HCT116 (cell line): ENCODE data around the gene AFAP1L2. TPM values are rescaled to one million over a fixed set of nuclear protein-coding genes. Genes with fewer than 3 reads are reported as not detected.

ENCODE experiments used
- ATAC-seq: fragments of 200-7000 bp; cut with Tn5 transposase; 2 replicates; pipeline ENCODE4 v1.9.1; 2020; ENCODE audit warnings: mild to moderate bottlenecking, moderate library complexity
- BruUV-seq: library from RNA; stranded (reverse); fragments of 400-500 nt; replicated peaks from 2 replicates; lab custom pipeline; 2021; lab: Mats Ljungman, UMichigan
- CTCF ChIA-PET: fragments of 300-600 bp; sonication (Branson Sonifier 250); formaldehyde crosslinking; loops from one replicate; lab custom pipeline; 2021; ENCODE audit warnings: antibody characterized with exemption; lab: Charles Lee
- POLR2A ChIA-PET: fragments of 300-600, 350-600 bp; sonication (Branson Sonifier 250); formaldehyde crosslinking; loops from one replicate; lab custom pipeline; 2021; ENCODE audit warnings: antibody characterized with exemption; lab: Charles Lee
- RAD21 ChIA-PET, 2 experiments: fragments of 300-600 bp; sonication (Branson Sonifier 250); formaldehyde crosslinking; loops; one replicate each; lab custom pipeline; 2023; ENCODE audit warnings: low total read pairs in 2 of 2; ENCODE audit not compliant: uncharacterized antibody in 2 of 2, unreplicated experiment in 2 of 2, low non-redundant PET in 1 of 2; lab: Charles Lee
- DNase-seq: peaks from one replicate; pipeline ENCODE4 v3.0.0-alpha.2; 2010; ENCODE audit warnings: low read depth, low spot score
- H2AFZ ChIP-seq: fragments of 200-600 bp; shearing (Covaris generic), sonication (generic); 2 replicates; pipeline ENCODE4 v1.6.1; 2017; ENCODE audit warnings: low read depth, mixed run types, mixed read lengths, antibody characterized with exemption, low read length; ENCODE audit not compliant: poor library complexity, severe bottlenecking
- H3K27ac ChIP-seq: 2 replicates; pipeline ENCODE4 v1.5.1; 2012; ENCODE audit warnings: low read depth, low read length
- H3K27me3 ChIP-seq: fragments of 200-600 bp; sonication (generic); 2 replicates; pipeline ENCODE4 v1.6.1; 2016; ENCODE audit warnings: mixed run types, low read length, mixed read lengths; ENCODE audit not compliant: insufficient read depth
- H3K36me3 ChIP-seq, 2 experiments: fragments of 200-500 bp in 1 of 2; fragments of 200-600 bp in 1 of 2; sonication (Bioruptor generic) in 1 of 2; sonication (generic) in 1 of 2; 2 replicates each; pipeline versions ENCODE4 v1.5.1 to v1.6.1; 2014 to 2016; ENCODE audit warnings: low read length in 2 of 2, inconsistent platforms in 1 of 2, mixed read lengths in 1 of 2, mixed run types in 1 of 2; ENCODE audit not compliant: insufficient read depth in 2 of 2, control insufficient read depth in 1 of 2
- H3K4me1 ChIP-seq, 2 experiments: fragments of 200-600 bp in 1 of 2; sonication (generic) in 1 of 2; 2 replicates each; pipeline versions ENCODE4 v1.5.1 to v1.6.1; 2012 to 2017; ENCODE audit warnings: low read length in 2 of 2, inconsistent platforms in 1 of 2, mild to moderate bottlenecking in 1 of 2, mixed read lengths in 1 of 2, mixed run types in 1 of 2, moderate library complexity in 1 of 2; ENCODE audit not compliant: insufficient read depth in 2 of 2, control insufficient read depth in 1 of 2
- H3K4me2 ChIP-seq: fragments of 200-600 bp; sonication (generic); 2 replicates; pipeline ENCODE4 v1.6.1; 2017; ENCODE audit warnings: mixed run types, low read length, mixed read lengths
- H3K4me3 ChIP-seq, 2 experiments: fragments of 200-600 bp in 1 of 2; sonication (generic) in 1 of 2; replicated peaks in 1 of 2; 2 replicates each; pipeline ENCODE4 v1.5.1; 2011 to 2016; ENCODE audit warnings: low read length in 2 of 2, control low read depth in 1 of 2, low read depth in 1 of 2, mild to moderate bottlenecking in 1 of 2, mixed read lengths in 1 of 2, mixed run types in 1 of 2
- H3K79me2 ChIP-seq: fragments of 200-600 bp; sonication (generic); 2 replicates; pipeline ENCODE4 v1.6.1; 2017; ENCODE audit warnings: mild to moderate bottlenecking, mixed run types, low read length, moderate library complexity, mixed read lengths; ENCODE audit not compliant: insufficient read depth
- H3K9ac ChIP-seq: fragments of 200-600 bp; sonication (generic); 2 replicates; pipeline ENCODE4 v1.6.1; 2016; ENCODE audit warnings: low read length, mixed read lengths
- H3K9me2 ChIP-seq: fragments of 200-600 bp; sonication (generic), shearing (Covaris generic); 2 replicates; pipeline ENCODE4 v1.6.1; 2017; ENCODE audit warnings: mixed run types, mild to moderate bottlenecking, moderate library complexity; ENCODE audit not compliant: insufficient read depth
- H3K9me3 ChIP-seq, 2 experiments: fragments of 200-500 bp in 1 of 2; fragments of 200-600 bp in 1 of 2; sonication (Bioruptor generic) in 1 of 2; sonication (generic) in 1 of 2; 2 replicates each; pipeline ENCODE4 v1.6.1; 2014 to 2017; ENCODE audit warnings: low read length in 2 of 2, mixed read lengths in 2 of 2, inconsistent platforms in 1 of 2, low read depth in 1 of 2, mild to moderate bottlenecking in 1 of 2, mixed run types in 1 of 2, moderate library complexity in 1 of 2; ENCODE audit not compliant: control insufficient read depth in 1 of 2, insufficient read depth in 1 of 2
- H4K20me1 ChIP-seq: fragments of 200-600 bp; sonication (generic), shearing (Covaris generic); 2 replicates; pipeline ENCODE4 v1.6.1; 2017; ENCODE audit warnings: mixed run types, mild to moderate bottlenecking, moderate library complexity; ENCODE audit not compliant: insufficient read depth
- CBX3 ChIP-seq: IDR thresholded peaks from 2 replicates; pipeline ENCODE4 v1.6.1; 2012; ENCODE audit warnings: low read depth
- CTCF ChIP-seq, 3 experiments: fragments of 200-600 bp in 1 of 3; sonication (generic) in 1 of 3; IDR thresholded peaks in 2 of 3; conservative IDR thresholded peaks in 1 of 3; 2 replicates each; pipeline ENCODE4 v1.5.1; 2012 to 2017; ENCODE audit warnings: low read depth in 2 of 3, low read length in 2 of 3, antibody characterized with exemption in 1 of 3, borderline replicate concordance in 1 of 3, control low read depth in 1 of 3, mild to moderate bottlenecking in 1 of 3, mixed read lengths in 1 of 3, mixed run types in 1 of 3, moderate library complexity in 1 of 3; ENCODE audit not compliant: insufficient read depth in 1 of 3
- ELF1 ChIP-seq: IDR thresholded peaks from 2 replicates; pipeline ENCODE4 v1.6.1; 2012; ENCODE audit warnings: low read depth, borderline replicate concordance
- EZH2 ChIP-seq: fragments of 200-600 bp; sonication (generic); IDR thresholded peaks from 2 replicates; pipeline ENCODE4 v1.6.1; 2017; ENCODE audit warnings: antibody characterized with exemption, mixed run types
- FOSL1 ChIP-seq: IDR thresholded peaks from 2 replicates; pipeline ENCODE4 v1.6.1; 2012; ENCODE audit warnings: low read depth
- MAX ChIP-seq: IDR thresholded peaks from 2 replicates; pipeline ENCODE4 v1.6.1; 2012
- POLR2A ChIP-seq: IDR thresholded peaks from 2 replicates; pipeline ENCODE4 v1.7.0; 2011; ENCODE audit warnings: borderline replicate concordance; ENCODE audit not compliant: insufficient read depth, insufficient read length; ENCODE audit errors: extremely low read depth
- SP1 ChIP-seq: IDR thresholded peaks from 2 replicates; pipeline ENCODE4 v1.6.1; 2012; ENCODE audit warnings: low read depth
- SRF ChIP-seq: IDR thresholded peaks from 2 replicates; pipeline ENCODE4 v1.6.1; 2012; ENCODE audit warnings: low read depth
- TCF7L2 ChIP-seq: IDR thresholded peaks from 2 replicates; pipeline ENCODE4 v1.7.0; 2011; ENCODE audit warnings: borderline replicate concordance, inconsistent platforms; ENCODE audit not compliant: insufficient read depth, insufficient read length; ENCODE audit errors: extremely low read depth
- ZNF274 ChIP-seq: fragments of 200-500 bp; sonication (Bioruptor generic); IDR thresholded peaks from 2 replicates; pipeline ENCODE4 v1.6.1; 2014; ENCODE audit warnings: mild to moderate bottlenecking, low read depth, low read length, inconsistent platforms
- intact Hi-C: fragments of 100-400 bp; cut with micrococcal nuclease; formaldehyde crosslinking; loops from 2 replicates; pipeline ENCODE4 v1.10.0; 2022
- total RNA-seq: library from RNA; stranded (reverse); gene quantifications from one replicate; pipeline ENCODE4 v1.2.1, GENCODE V29; 2021; ENCODE audit not compliant: unreplicated experiment

The AFAP1L2 gene
- total RNA-seq, 1 experiment from 2014 or later, result 0.93 TPM

DNA sequence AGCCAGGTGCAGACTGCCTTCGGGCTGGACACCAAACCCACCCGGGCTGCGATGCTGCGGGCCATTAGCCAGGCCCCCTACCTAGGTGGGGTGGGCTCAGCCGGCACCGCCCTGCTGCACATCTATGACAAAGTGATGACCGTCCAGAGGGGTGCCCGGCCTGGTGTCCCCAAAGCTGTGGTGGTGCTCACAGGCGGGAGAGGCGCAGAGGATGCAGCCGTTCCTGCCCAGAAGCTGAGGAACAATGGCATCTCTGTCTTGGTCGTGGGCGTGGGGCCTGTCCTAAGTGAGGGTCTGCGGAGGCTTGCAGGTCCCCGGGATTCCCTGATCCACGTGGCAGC is 115.2 kb downstream of the AFAP1L2 start:
- Histone ChIP-seq H3K4me3 (no peak overlapping the region), H3K79me2 (no peaks in the 10 kb centered on the region), H3K9me2 (no peaks in the 10 kb centered on the region), H3K9me3 (no peaks in the 10 kb centered on the region), H3K4me2 (no peak overlapping the region), H2AFZ (no peak overlapping the region), H3K4me1 (no peaks in the 10 kb centered on the region), H3K27me3 (no peaks in the 10 kb centered on the region), H3K36me3 (no peaks in the 10 kb centered on the region), H4K20me1 (no peaks in the 10 kb centered on the region), H3K27ac (no peak overlapping the region), H3K9ac (no peak overlapping the region)
- ChIA-PET POLR2A (no interaction called here), CTCF (interaction anchor here (2.8 kb wide), 1 partner anchor 15 kb away, joined by 10 read pairs; no protein-coding TSS in a partner anchor), RAD21 (no interaction called here)
- no peak for TF ChIP-seq ZNF274
- TF ChIP-seq ELF1, result no peak
- no peak for TF ChIP-seq FOSL1
- TF ChIP-seq EZH2, result no peak
- TF ChIP-seq SP1, result no peak
- no peak for TF ChIP-seq CTCF (IDR thresholded peaks at IDR 0.05 in 2 of 3, conservative IDR thresholded peaks at IDR 0.05 in 1 of 3; ENCODE audit: borderline replicate concordance in 1 of 3, insufficient read depth in 1 of 3, low read depth in 2 of 3, low read length in 2 of 3)
- no peak for TF ChIP-seq MAX
- TF ChIP-seq TCF7L2, result no peak
- TF ChIP-seq CBX3, result no peak
- TF ChIP-seq SRF, result no peak
- TF ChIP-seq POLR2A, result no peak
- intact Hi-C loops, result no loop called here
- ATAC-seq (no peak), DNase-seq (no peak)
- BruUV-seq, result no TSS peak
